ENCODE results near the gene RANBP17.
"Not testable (repeated sequence)": the region's sequence is repeated elsewhere in the genome, so short reads cannot be mapped to it uniquely, and the experiment has no call there.

RANBP17 gene

DNA sequence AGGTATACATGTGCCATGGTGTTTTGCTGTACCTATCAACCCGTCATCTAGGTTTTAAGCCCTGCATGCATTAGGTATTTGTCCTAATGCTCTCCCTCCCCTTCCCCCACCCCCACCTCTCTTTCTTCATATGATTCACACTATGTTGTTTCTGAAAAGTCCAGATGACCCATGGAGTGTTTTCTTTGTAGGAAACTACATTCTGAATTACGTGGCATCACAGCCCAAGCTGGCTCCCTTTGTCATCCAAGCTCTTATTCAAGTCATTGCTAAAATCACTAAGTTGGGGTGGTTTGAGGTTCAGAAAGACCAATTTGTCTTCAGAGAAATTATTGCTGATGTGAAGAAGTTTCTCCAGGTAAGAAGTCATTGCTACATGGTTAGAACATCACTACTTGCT is 30.4 kb downstream of the RANBP17 start:
- Mint-ChIP-seq H3K27ac (no peak overlapping the region), H3K4me1 (no peaks in the 10 kb centered on the region), H3K4me3 (no peak overlapping the region), H3K36me3 (no peaks in the 10 kb centered on the region), H3K9me3 (no peaks in the 10 kb centered on the region)
- ATAC-seq: no peak
- DNase-seq (ENCODE audit: low spot score in 2 of 2): no peak

DNA sequence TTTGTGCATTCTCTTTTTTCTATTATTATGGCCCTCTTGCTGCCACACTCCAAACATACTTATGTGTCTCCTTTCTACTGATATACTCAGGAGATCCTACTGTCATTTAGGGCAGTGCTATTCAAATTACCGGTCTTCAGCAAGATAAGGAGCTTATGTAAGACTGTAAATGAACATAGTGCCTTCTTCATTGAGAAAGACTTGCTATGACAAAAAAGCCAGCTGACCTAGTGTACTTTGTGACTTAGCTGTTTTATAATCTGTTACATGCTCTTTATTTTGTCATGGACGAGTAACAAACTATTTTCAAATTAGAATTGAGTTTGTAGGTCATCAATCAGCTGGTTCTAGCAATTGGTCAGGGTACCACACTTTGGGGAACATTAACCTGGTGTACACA is 32.8 kb downstream of the RANBP17 start:
- Mint-ChIP-seq H3K9me3 (peaks cover 3% of the 10 kb centered on the region), H3K4me1 (no peaks in the 10 kb centered on the region), H3K27ac (no peak overlapping the region), H3K36me3 (no peaks in the 10 kb centered on the region), H3K4me3 (no peak overlapping the region)
- no peak for DNase-seq (ENCODE audit: low spot score in 2 of 2)
- no peak for ATAC-seq

DNA sequence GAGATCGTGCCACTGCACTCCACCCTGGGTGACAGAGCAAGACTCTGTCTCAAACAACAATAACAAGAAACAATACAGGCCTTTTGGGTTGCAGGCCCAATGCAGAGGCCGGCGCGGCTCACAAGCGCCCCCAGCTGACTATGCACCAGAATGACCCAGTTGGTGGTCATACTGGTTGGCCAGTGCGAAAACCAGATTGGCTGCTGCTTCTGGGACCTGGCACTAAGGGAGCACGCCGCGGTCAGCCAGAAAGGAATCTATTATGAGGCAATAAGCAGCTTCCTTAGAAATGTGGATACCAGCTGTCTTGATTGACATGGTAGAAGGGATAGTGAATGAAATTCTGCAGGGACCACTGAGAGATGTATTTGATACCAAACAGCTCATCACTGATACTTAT is 35.0 kb downstream of the RANBP17 start:
- Mint-ChIP-seq H3K36me3 (no peaks in the 10 kb centered on the region), H3K27ac (no peak overlapping the region), H3K4me3 (no peak overlapping the region), H3K4me1 (no peaks in the 10 kb centered on the region), H3K9me3 (peaks cover 6% of the 10 kb centered on the region)
- ATAC-seq (no peak), DNase-seq (ENCODE audit: low spot score in 2 of 2) (no peak)

DNA sequence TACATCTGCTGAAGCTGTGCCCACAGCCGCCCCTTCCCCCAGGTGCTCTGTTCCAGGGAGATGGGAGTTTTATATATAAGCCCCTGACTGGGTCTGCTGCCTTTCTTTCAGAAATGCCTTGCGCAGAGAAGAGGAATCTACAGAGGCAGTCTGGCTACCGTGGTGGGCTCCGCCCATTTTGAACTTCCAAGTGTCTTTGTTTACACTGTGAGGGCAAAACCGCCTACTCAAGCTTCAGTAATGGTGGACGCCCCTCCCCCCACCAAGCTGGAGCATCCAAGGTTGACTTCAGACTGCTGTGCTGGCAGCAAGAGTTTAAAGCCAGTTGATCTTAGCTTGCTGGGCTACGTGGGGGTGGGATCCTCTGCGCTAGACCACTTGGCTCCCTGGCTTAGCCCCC is 41.3 kb downstream of the RANBP17 start:
- no peak overlapping the region for H3K4me3 Mint-ChIP-seq
- no peaks in the 10 kb centered on the region for H3K4me1 Mint-ChIP-seq
- ATAC-seq (no peak), DNase-seq (ENCODE audit: low spot score in 2 of 2) (no peak)
- H3K27ac Mint-ChIP-seq: no peak overlapping the region
- peaks cover 8% of the 10 kb centered on the region for H3K9me3 Mint-ChIP-seq
- no peaks in the 10 kb centered on the region for H3K36me3 Mint-ChIP-seq

DNA sequence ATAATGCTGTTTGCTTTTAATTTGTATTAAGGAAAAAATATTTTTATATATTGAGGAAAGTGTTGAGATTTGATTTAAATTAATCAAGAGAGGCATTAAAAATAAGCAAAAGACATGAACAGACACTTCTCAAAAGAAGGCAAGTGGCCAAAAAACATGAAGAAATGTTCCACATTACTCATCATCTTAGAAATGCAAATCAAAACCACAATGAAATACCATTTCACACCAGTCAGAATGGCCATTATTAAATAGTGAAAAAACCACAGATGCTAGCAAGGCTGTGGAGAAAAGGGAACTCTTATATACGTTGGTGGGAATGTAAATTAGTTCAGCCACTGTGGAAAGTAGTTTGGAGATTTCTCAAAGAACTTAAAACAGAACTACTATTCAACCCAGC is 45.9 kb downstream of the RANBP17 start:
- Mint-ChIP-seq H3K36me3 (no peaks in the 10 kb centered on the region), H3K27ac (no peak overlapping the region), H3K4me1 (no peaks in the 10 kb centered on the region), H3K9me3 (no peaks in the 10 kb centered on the region), H3K4me3 (no peak overlapping the region)
- no peak for DNase-seq (ENCODE audit: low spot score in 2 of 2)
- ATAC-seq: no peak

DNA sequence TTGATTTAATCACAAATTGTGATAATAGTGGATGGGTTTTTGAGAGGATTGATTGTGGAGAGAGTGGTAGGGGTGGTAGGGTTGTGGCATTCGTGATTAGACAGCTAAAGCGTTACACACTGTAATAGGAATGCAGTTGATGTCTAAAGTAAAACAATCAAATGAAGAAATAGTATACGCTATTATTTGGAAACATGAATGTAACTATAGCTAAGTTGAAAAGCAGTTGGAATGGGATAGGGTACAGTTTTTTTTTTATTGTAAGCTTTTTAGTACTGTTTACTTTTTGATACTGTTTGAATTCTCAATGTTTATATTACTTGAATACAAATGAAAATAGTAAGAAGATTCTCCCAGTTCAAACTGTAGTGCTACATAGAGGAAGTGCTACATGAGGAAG is 51.8 kb downstream of the RANBP17 start:
- H3K36me3 Mint-ChIP-seq: no peaks in the 10 kb centered on the region
- no peak overlapping the region for H3K27ac Mint-ChIP-seq
- no peaks in the 10 kb centered on the region for H3K9me3 Mint-ChIP-seq
- ATAC-seq: no peak
- no peak overlapping the region for H3K4me3 Mint-ChIP-seq
- no peaks in the 10 kb centered on the region for H3K4me1 Mint-ChIP-seq
- no peak for DNase-seq (ENCODE audit: low spot score in 2 of 2)

DNA sequence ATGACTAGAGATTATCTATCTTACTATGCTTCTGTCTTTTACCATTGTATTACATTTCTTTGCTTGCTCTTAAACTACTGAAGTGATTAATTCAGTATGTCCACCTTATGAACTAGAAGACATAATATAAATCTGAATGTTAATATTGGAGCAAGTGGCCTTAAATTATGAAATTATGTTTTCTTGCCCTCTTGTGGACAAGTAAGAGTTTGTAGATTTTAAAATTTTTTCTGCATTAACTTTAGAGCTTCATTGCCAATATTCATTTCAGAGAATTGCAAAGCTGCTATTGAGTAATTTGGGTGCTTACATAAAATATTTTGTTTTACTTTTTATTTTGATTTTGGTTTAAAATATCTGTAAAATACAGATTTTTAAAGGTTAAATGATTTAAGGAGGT is 55.3 kb downstream of the RANBP17 start:
- no peaks in the 10 kb centered on the region for H3K36me3 Mint-ChIP-seq

DNA sequence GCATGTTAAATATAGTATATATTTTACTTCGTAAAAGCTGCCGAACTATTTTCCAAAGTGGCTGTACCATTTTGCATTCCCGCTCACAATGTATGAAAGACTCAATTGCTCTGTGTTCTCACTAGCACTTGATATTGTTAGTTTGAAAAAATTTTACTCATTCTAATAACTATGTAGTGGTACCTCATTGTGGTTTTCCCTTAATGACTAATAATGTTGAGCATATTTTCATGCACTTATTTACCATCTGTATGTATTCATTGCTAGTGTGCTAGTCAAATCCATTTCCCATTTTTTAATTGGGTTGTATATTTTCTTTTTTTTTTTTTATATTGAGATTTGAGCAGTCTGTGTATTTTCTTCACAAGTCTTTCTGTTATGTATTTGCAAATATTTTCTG is 58.4 kb downstream of the RANBP17 start:
- no peak overlapping the region for H3K27ac Mint-ChIP-seq
- H3K4me3 Mint-ChIP-seq: no peak overlapping the region
- ATAC-seq (no peak), DNase-seq (ENCODE audit: low spot score in 2 of 2) (no peak)
- no peaks in the 10 kb centered on the region for H3K9me3 Mint-ChIP-seq
- no peaks in the 10 kb centered on the region for H3K36me3 Mint-ChIP-seq
- H3K4me1 Mint-ChIP-seq: no peaks in the 10 kb centered on the region

More for the DNA sequence above, 55.3 kb downstream of the RANBP17 start:
- H3K4me1 Mint-ChIP-seq: no peaks in the 10 kb centered on the region
- no peak overlapping the region for H3K4me3 Mint-ChIP-seq
- no peaks in the 10 kb centered on the region for H3K9me3 Mint-ChIP-seq
- ATAC-seq (no peak), DNase-seq (ENCODE audit: low spot score in 2 of 2) (no peak)
- no peak overlapping the region for H3K27ac Mint-ChIP-seq

DNA sequence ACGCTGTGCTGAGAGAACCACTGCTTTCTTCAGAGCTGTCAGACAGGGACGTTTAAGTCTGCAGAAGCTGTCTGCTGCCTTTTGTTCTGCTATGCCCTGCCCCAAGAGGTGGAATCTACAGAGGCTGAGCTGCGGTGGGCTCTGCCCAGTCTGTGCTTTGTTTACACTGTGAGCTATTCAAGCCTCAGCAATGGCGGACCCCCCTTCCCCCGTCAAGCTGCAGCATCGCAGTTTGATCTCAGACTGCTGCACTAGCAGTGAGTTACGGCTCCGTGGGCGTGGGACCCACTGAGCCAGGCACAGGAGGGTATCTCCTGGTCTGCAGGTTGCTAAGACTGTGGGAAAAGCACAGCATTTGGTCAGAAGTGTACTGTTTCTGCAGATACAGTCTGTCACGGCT is 60.5 kb downstream of the RANBP17 start:
- not testable (repeated sequence) for ATAC-seq; H3K36me3 Mint-ChIP-seq; DNase-seq (ENCODE audit: low spot score in 2 of 2); H3K4me1 Mint-ChIP-seq; H3K9me3 Mint-ChIP-seq; H3K4me3 Mint-ChIP-seq; H3K27ac Mint-ChIP-seq

DNA sequence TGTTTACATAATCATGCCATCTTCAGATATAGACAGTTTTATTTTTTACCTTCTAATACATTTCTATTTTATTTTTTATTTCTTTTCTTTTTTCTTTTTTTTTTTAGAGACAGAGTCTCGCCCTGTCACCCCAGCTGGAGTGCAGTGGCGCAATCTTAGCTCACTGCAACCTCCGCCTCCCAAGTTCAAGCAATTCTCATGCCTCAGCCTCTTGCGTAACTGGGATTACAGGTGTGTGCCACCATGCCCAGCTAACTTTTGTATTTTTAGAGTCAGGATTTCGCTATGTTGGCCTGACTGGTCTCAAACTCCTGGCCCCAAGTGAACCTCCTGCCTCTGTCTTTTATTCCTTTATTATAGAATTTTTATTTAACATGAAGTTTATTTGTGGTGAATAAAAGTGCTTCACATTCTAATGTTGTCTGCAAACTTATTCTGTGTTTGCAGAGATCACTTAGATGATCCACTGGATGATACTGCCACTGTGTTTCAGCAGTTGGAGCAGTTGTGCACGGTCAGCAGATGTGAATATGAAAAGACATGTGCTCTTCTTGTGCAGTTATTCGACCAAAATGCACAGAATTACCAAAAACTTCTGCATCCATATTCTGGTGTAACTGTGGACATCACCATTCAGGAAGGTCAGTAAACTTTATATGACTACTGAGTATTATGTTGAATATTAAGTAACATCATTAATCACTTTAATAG is 62.2 kb downstream of the RANBP17 start:
- ATAC-seq (no peak), DNase-seq (ENCODE audit: low spot score in 2 of 2) (no peak)
- no peaks in the 10 kb centered on the region for H3K4me1 Mint-ChIP-seq
- no peak overlapping the region for H3K27ac Mint-ChIP-seq
- no peak overlapping the region for H3K4me3 Mint-ChIP-seq
- H3K36me3 Mint-ChIP-seq: no peaks in the 10 kb centered on the region
- H3K9me3 Mint-ChIP-seq: no peaks in the 10 kb centered on the region

DNA sequence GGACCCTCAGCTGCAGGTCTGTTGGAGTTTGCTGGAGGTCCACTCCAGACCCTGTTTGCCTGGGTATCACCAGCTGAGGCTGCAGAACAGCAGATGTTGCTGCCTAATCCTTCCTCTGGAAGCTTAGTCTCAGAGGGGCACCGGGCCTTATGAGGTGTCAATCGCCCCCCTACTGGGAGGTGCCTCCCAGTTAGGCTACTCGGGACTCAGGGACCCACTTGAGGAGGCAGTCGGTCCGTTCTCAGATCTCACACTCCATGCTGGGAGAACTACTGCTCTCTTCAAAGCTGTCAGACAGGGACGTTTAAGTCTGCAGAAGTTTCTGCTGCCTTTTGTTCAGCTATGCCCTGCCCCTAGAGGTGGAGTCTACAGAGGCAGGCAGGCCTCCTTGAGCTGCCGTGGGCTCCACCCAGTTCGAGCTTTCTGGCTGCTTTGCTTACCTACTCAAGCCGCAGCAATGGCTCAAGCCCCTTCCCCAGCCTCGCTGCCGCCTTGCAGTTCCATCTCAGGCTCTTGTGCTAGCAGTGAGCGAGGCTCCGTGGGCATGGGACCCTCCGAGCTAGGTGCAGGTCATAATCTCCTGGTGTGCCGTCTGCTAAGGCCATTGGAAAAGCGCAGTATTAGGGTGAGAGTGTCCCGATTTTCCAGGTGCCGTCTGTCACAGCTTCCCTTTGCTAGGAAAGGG is 73.9 kb downstream of the RANBP17 start:
- H3K27ac Mint-ChIP-seq; H3K4me1 Mint-ChIP-seq; DNase-seq (ENCODE audit: low spot score in 2 of 2); H3K4me3 Mint-ChIP-seq; ATAC-seq; H3K36me3 Mint-ChIP-seq; H3K9me3 Mint-ChIP-seq: not testable (repeated sequence)

DNA sequence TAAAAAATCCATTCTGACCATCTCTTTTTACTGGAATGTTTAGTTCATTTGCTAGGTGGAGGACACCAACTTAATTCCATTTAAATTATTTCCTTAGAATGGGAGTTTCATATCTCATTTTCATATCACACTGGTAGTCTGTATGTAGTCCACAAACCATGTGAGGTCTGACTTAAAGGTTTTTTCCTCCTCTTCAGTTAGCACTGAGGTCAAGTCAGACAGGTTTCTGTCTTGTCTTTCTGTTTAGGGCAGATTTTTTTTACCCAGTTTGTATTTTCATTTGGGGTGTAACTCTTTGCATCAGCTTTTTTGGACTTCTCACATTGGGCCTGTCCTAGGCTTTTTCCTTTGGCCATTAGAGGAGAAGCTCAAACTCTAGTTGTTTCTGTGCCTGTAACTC is 75.3 kb downstream of the RANBP17 start:
- no peak for ATAC-seq
- Mint-ChIP-seq H3K4me1 (no peaks in the 10 kb centered on the region), H3K36me3 (no peaks in the 10 kb centered on the region), H3K9me3 (peaks cover 10% of the 10 kb centered on the region), H3K4me3 (no peak overlapping the region), H3K27ac (no peak overlapping the region)
- no peak for DNase-seq (ENCODE audit: low spot score in 2 of 2)

DNA sequence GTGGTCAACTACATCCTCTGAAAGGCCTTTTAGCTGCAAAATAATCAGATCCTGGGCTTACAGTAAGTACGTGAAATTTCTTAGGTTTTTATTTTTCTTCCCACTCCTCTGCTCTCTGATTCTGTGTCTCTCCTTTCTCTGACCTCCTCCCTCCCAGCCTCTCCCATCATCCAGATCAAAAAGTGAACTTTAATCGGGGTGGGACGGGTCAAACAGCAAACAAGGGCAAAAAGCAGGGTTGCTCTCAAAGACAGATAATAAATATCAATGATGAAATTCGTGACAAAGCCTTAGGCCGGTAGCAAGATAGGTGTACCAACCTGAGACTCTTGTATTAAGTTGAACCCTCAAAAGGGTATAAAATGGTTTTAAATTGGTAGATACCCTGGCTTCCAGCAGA is 76.1 kb downstream of the RANBP17 start:
- H3K4me1 Mint-ChIP-seq: no peaks in the 10 kb centered on the region
- H3K36me3 Mint-ChIP-seq: no peaks in the 10 kb centered on the region
- DNase-seq (ENCODE audit: low spot score in 2 of 2) (no peak), ATAC-seq (no peak)
- H3K27ac Mint-ChIP-seq: no peak overlapping the region
- H3K4me3 Mint-ChIP-seq: no peak overlapping the region
- H3K9me3 Mint-ChIP-seq: peaks cover 7% of the 10 kb centered on the region

DNA sequence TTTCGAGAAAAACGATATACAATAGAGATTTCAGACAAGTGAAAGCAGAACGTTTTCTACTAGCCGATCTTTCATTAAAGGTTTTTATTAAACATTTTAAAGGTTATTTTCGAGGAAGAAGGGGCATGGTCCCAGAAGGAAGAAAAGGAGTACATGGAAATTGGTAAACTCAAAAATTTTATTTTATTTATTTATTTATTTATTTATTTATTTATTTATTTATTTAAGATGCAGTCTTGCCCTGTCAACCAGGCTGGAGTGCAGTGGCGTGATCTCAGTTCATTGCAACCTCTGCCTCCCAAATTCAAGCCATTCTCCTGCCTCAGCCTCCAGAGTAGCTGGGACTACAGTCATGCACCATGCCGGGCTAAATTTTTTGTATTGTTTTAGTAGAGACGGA is 77.4 kb downstream of the RANBP17 start:
- Mint-ChIP-seq H3K9me3 (peaks cover 7% of the 10 kb centered on the region), H3K4me3 (no peak overlapping the region), H3K4me1 (no peaks in the 10 kb centered on the region), H3K27ac (no peak overlapping the region), H3K36me3 (no peaks in the 10 kb centered on the region)
- ATAC-seq (no peak), DNase-seq (ENCODE audit: low spot score in 2 of 2) (no peak)

DNA sequence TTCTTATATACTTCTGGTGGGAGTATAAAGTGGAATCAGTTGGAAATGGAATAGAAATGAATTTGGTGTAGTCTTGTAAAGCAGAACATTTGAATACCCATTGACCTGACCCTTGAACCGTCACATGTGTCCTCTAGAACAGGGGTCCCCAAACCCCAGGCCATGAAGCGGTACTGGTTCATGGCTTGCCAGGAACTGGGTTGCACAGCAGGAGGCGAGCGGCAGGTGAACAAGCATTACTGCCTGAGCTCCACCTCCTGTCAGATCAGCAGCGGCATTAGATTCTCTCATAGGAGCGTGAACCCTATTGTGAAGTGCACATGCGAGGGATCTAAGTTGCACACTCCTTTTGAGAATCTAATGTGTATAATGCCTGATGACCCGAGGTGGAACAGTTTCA is 80.0 kb downstream of the RANBP17 start:
- no peak overlapping the region for H3K4me3 Mint-ChIP-seq
- peaks cover 4% of the 10 kb centered on the region for H3K9me3 Mint-ChIP-seq
- DNase-seq (ENCODE audit: low spot score in 2 of 2): no peak
- H3K27ac Mint-ChIP-seq: no peak overlapping the region
- no peak for ATAC-seq
- H3K4me1 Mint-ChIP-seq: no peaks in the 10 kb centered on the region
- no peaks in the 10 kb centered on the region for H3K36me3 Mint-ChIP-seq

DNA sequence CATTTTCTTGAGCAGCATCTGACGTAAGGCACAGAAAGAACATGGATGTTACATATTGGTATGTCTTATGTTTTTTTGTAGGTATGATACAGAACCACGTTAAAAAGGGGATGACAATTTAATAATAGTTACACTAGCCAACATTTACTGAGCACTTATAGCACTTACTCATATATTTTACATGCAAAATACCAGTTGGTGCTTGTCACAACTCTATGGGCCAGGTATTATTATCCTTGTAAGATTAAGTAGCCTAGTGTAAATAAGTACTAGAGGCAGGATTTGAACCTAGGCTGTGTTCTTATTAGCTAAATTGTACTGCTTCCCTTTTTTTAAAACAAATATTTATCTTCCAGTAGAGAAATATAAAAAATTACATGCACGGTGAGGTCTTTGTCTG is 83.5 kb downstream of the RANBP17 start:
- H3K4me1 Mint-ChIP-seq: no peaks in the 10 kb centered on the region
- DNase-seq (ENCODE audit: low spot score in 2 of 2) (no peak), ATAC-seq (no peak)
- H3K27ac Mint-ChIP-seq: no peak overlapping the region
- H3K4me3 Mint-ChIP-seq: no peak overlapping the region
- no peaks in the 10 kb centered on the region for H3K9me3 Mint-ChIP-seq
- no peaks in the 10 kb centered on the region for H3K36me3 Mint-ChIP-seq
